ENCODE data around the gene PLCB2. TPM values are rescaled to one million over a fixed set of nuclear protein-coding genes. Genes with fewer than 3 reads are reported as not detected.

The PLCB2 gene
- total and polyA plus RNA-seq, 2 donors (not counting 3 experiments of a cell fraction or from before 2014, with no cell fraction given): 1.5 to 1.6 TPM

DNA sequence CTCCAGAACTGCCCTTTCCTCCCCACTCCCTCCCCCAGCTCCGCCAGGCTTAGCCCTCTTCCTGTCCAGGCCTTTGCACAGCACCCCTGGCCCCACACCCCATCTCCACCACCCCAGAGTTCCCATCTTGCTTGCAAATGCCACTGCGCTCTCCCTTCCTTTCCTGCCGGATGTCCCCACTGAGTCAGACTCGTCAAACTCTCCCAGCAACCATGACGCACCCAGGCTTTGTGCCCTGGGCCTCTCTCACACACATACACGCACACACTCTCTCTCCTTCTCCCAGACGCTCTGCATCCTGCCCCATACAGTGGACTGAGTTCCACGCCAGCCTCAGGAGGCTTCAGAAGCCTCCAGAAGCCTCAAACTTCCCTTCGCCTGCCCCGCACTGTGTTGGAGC lies 35.8 kb upstream of the PLCB2 start:
- TF ChIP-seq POLR2A (IDR thresholded peaks at IDR 0.05; ENCODE audit: low read depth, low read length) (peak; percentile 64), EZH2 (IDR thresholded peaks at IDR 0.05; ENCODE audit: borderline replicate concordance, low read depth, low read length, severe bottlenecking) (no peak), MYC (IDR thresholded peaks at IDR 0.05; ENCODE audit: low read depth, low read length) (no peak), JUN (IDR thresholded peaks at IDR 0.05; ENCODE audit: borderline replicate concordance, insufficient read depth, insufficient read length, low read depth) (peak; percentile 91), MAX (IDR thresholded peaks at IDR 0.05; ENCODE audit: insufficient read depth, insufficient read length) (peak; percentile 7), POLR2AphosphoS5 (IDR thresholded peaks at IDR 0.05; ENCODE audit: insufficient read depth, low read depth, low read length) (peak; percentile 90), CTCF (IDR thresholded peaks at IDR 0.05; ENCODE audit: extremely low read depth in 1 of 2, insufficient read depth in 1 of 2, low read depth in 1 of 2, low read length in 2 of 2) (no peak), GATA2 (IDR thresholded peaks at IDR 0.05; ENCODE audit: insufficient read depth, insufficient read length, low read depth, low read length) (no peak), FOS (IDR thresholded peaks at IDR 0.05; ENCODE audit: borderline replicate concordance, insufficient read depth, low read length) (peak; percentile 93)
- no peaks in the 10 kb centered on the region for H3K9me1 ChIP-seq (replicated peaks; ENCODE audit: control insufficient read depth, extremely low read depth, insufficient read depth, low read length)
- peak overlapping the region; percentile 50 for H3K4me2 ChIP-seq (ENCODE audit: insufficient read depth, low read length)
- FAIRE-seq (peak; percentile 95), DNase-seq (ENCODE audit: low read depth, low spot score) (peak; percentile 93)
- CTCF ChIA-PET: interaction anchor here (1.0 to 3.2 kb wide), 19 partner anchors 10 to 163 kb away, joined by 3 to 82 read pairs (median 8); partner anchors contain the start of genes DISP2, INAFM2 and IVD
- intact Hi-C loops (cut with micrococcal nuclease): loop anchor here (1.0 kb wide), 3 partner anchors 22 to 79 kb away; no protein-coding TSS in a partner anchor
- H2AFZ ChIP-seq (ENCODE audit: low read depth, low read length): peak overlapping the region; percentile 18
- no peaks in the 10 kb centered on the region for H4K20me1 ChIP-seq (replicated peaks; ENCODE audit: control insufficient read depth, extremely low read depth, insufficient read depth, low read length)
- H3K9me3 ChIP-seq (replicated peaks; ENCODE audit: control insufficient read depth, insufficient read depth, low read length): no peaks in the 10 kb centered on the region
- POLR2A ChIA-PET: interaction anchor here (1.2 kb wide), 1 partner anchor 15 kb away, joined by 3 read pairs; no protein-coding TSS in a partner anchor
- H3K4me1 ChIP-seq (ENCODE audit: control insufficient read depth, extremely low read depth, insufficient read depth, low read length): peaks cover 53% of the 10 kb centered on the region
- no peaks in the 10 kb centered on the region for H3K36me3 ChIP-seq (ENCODE audit: control insufficient read depth in 2 of 2, extremely low read depth in 1 of 2, insufficient read depth in 2 of 2, low read length in 2 of 2)
- no peak overlapping the region for H3K4me3 ChIP-seq (replicated peaks in 1 of 3; ENCODE audit: insufficient read depth in 1 of 3, low read depth in 1 of 3, low read length in 3 of 3)
- BruUV-seq (replicated peaks): no TSS peak
- H3K27me3 ChIP-seq (ENCODE audit: control insufficient read depth in 2 of 2, insufficient read depth in 2 of 2, low read length in 2 of 2): no peaks in the 10 kb centered on the region
- peak overlapping the region; percentile 78 for H3K9ac ChIP-seq (replicated peaks; ENCODE audit: extremely low read depth, insufficient read depth, low read length)
- dilution Hi-C loops (cut with MboI; ENCODE audit: extremely low pct_ligation_motif_present, low sequenced_read_pairs): no loop called here
- H3K79me2 ChIP-seq (ENCODE audit: control insufficient read depth, insufficient read depth, low read length): peaks cover 11% of the 10 kb centered on the region
- peak overlapping the region; percentile 96 for H3K27ac ChIP-seq (ENCODE audit: insufficient read depth, low read depth, low read length)

Measured in endothelial cell of umbilical vein (primary cell).